Stimulated activated CD8-positive, alpha-beta memory T cell treated with anti-CD3 and anti-CD28 coated beads, Interleukin-15, amount 100 ng/mL, for 4 hours (primary cell): ENCODE data around the gene WDR46.

Experiments used
- DNase-seq, 2 donors: peaks; one replicate each; pipeline ENCODE4 v3.0.0-alpha.2; 2020; ENCODE audit warnings: low read depth in 2 of 2

The WDR46 gene

DNA sequence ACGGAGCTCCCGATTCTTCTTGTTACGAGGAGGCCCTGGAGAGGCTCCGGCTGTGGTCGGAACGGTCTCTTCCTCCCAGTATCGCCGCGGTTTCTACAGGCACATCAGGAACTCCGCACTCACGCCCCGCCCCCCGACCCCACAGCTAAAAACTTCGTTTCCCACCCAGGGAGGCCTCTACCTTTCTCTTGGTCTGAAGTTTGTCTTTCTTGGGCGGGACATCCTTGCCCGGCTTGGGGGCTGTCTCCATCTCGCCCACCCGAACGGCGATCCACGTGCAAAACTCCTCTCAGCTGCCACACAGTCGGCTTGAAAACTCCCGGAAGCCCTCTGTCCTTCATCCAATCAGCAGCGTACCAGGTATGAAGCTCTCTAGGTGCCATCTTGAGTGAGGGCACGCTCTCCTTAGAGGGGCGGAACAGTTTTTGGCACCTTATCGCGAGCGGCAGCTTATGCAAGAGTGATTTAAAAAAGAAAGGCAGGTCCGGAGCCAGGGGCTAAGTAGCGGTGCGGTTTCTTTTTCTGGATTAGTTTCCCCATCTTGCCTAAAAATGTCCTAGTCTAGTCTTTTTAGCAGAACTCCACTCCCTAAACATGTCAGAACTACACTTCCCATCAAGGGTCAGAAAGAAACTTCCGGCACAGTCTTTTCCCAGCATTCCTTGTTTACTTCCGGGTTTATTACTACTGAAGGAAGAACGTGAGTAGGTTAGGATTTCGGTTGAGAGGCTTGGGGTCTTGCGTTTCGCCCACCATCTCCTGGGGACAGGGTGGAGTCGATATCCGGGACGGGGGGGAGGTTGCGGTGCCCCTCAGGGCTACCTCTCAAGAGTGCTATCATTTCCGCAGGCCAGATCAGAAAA, at the start of gene WDR46, which contains the start of gene PFDN6:
Gene WDR46 (minus strand): TSS at position 319 of the 863 bp plus-strand sequence. CDS start 69 bp downstream, at position 250.
Gene PFDN6 (plus strand): TSS at position 681 of the 863 bp plus-strand sequence. CDS start 256 bp downstream, outside the sequence.
- DNase-seq, result peak; percentile 64 to 80

DNA sequence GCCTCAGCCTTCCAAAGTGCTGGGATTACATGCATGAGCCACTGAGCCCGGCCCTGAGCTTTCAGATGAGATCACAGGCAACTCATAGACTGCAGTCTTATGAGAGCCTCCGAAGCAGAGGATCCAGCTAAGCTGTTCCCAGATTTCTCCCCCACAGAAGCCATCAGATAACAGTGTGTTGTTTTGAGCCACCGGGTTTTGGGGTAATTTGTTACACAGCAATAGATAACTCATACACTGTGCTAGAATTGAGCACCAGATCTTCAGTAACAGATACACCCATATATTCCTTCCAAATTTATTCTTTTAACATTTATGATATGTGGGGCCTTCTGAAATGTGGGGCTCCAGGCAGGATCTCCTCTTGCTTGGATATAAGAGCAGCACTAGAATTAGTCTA, 47.5 kb upstream of the WDR46 start:
- DNase-seq, result no peak

- no peak for DNase-seq
These were observed 46.9 kb upstream of the WDR46 start for GRCh38 chr6:33335916-33336315.

DNA sequence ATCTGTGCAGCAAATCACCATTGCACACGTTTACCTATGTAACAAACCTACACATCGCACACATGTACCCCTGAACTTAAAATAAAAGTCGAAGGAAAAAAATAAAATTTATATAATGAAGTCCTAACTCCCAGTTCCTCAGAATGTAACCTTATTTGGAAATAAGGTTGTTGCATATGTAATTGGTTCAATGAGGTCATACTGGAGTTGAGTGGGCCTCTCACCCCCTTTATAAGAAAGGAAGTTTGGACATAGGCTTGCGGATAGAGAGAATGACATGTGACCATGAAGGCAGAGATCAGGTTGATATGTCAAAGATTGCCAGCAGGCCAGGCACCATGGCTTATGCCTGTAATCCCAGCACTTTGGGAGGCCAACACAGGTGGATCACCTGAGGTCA, 44.6 kb upstream of the WDR46 start:
- no peak for DNase-seq

GRCh38 chr6:33330736-33331135, 41.7 kb upstream of the WDR46 start:
- no peak for DNase-seq

DNA sequence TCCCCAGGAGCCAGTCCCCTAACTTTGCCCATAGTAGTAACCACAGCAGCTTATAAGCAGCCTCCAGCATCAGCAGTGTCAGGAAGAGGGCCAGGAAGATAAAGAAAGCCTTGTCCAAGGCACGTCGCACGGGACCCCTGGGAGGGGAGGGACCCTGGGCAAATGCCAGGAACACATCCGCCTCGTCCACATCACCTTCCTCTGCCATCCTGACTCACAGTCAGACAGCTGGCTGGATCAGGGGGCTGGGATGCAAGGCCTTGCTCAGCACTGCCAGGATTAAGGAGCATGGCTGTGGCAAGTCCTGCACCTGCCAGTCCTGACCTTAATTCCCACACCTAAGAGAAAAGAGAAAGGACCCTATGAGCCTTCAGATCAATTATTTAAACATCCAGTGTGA, 40.0 kb upstream of the WDR46 start:
- DNase-seq, result no peak

GRCh38 chr6:33324125-33324524, 35.1 kb upstream of the WDR46 start:
- DNase-seq, result no peak

DNA sequence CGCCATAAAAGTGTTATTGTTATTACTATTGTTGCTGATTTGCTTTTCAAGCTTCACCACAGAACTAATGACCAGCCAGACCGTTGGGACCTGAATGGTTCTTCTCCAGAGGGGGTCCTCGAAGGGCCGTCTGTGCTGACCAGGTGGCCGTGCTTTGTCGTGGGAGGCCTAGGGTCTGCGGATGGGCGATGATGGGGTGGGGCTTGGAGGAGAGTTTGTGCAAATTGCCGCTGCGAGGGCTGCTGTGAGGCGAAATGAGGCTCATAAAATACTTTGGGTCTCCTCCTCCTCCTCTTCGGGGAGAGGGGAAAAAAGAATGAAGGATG, 34.5 kb upstream of the WDR46 start:
- no peak for DNase-seq

- DNase-seq, result no peak
These were observed 32.2 kb upstream of the WDR46 start for GRCh38 chr6:33321227-33321626.

- DNase-seq, result no peak
These were observed 31.5 kb upstream of the WDR46 start for GRCh38 chr6:33320315-33321181.

DNA sequence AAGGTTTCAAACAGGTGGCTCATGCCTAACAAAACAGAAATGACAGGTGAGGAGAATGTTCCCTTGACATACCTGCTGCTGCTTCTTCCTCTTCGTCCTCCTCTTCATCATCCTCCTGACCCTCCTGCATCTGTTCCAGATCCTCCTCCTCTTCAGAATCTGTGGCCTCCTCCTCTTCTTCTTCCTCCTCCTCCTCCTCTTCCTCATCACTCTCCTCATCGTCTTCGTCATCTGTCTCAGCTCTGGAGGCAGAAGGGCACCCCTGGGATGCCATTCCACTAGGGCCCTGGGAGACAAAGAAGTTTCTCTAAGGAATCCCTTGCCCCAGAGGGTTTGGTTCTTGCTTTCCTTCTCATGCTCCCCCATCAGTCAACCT, 30.9 kb upstream of the WDR46 start:
- DNase-seq, result no peak

DNA sequence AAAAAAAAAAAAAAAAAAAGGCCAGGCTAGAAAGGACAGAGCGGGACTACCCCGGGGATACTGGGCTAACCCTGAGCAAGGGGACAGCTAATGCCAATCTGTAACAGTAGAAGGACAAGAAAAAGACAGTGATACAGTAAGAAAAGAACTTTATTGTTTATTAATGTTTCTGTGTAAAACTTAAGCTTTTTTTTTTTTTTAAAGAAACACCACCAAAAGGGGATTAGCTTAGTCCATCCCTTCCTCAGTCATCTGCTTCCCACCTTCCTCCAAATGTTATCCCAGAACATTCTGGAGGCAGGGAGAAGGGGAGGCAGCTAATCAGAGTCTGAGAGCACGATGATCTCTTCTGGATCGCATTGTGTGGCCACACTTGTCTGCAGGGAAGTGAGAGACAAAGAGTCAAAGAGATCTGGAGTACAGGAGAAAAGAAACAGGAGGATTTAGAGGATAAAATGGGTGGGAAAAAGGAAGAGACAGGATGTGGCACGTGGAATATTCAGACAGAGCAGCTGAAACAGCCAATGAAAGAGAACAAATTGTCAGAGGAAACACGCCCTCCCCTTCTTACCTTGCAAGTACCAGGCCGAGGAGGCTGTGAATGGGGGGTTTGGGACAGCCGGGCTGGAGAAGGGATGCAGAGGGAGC, 29.5 kb upstream of the WDR46 start:
- DNase-seq, result no peak

DNA sequence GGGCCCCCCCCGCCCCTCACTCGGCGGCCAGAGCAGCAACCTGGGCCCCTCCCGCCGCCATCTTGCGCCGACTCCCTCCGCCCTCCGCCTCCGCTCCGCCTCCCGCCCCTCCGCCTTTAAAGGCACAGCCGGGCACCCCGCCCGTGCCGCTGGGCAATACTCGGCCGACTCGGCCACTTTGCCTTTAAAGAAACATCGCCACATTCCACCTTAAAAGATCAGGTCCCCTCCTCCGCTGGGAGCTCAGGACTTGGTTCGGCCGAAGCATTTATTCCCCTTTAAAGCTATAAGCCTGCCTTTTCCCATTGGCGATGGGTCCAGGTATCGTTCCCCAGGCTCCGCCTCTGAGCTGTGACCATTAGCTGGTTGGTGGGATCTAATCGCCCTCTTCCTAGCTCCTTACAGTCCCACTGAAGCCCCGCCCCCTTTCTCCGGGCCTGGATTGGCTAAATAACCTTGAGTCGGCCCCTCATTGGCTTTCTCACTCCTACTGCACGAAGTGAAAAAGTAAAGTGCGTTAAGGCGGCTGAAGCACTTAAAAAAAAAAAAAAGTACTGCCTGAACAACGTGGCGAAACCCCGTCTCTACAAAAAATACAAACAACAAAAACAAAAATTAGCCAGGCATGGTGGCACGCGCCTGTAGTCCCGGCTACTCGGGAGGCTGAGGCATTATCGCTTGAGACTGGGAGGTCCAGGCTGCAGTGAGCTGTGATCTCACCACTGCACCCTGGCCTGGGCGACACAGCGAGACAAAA, 28.8 kb upstream of the WDR46 start, which contains the start of gene ZBTB22:
Gene ZBTB22 (minus strand): TSS at position 76 of the 757 bp plus-strand sequence. CDS start 828 bp downstream, outside the sequence.
- DNase-seq, result peak; percentile 88 to 91

DNA sequence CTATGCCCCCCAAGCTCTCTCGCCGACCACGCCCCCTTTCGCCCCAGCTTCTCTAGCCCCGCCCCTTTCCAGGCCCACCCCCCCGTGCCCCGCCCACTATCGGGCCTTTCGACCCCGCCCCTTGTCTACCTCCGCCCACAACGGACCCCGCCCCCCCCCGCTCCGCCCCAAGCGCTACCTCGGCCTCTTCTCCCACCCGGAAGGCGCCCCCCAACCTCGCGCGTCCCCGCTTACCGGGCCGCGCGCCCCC, 28.3 kb upstream of the WDR46 start:
- no peak for DNase-seq

DNA sequence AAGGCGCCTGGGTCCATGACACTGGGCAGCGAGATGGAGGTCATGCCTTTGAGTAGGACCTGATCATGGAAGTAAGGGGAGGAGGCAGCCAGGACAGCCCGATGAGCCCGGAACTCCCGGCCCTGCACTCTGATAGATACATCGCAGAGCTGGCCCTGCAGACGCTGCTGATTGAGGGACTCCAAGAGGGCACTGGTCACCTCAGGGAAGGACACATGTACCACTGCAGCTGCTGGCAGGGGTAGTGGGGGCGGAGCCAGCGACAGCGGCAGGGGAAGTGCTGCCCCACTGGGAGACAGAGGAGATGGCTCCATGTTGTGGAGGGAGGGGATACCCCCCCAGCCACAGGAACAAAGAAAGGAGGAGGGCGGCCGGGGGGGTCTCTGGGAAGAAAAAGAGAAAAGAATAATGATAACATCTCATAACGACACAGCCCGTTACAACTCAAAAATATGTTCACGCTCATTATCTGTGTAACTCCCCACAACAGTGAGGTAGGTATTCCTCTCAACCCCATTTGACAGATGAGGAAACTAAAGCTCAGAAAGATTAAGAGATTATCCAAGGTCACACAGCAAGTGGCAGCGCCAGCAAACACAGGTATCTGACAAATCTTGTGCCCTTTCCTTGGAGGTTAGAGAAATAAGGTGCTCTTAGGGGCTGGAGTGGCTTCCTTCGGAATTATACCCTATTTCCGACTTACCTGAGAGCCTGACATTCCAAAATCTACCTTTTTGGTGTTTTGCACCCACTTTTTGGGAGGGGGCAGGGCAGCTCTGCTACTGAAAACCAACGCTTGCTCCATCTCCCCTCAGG, 27.8 kb upstream of the WDR46 start:
- DNase-seq, result no peak

DNA sequence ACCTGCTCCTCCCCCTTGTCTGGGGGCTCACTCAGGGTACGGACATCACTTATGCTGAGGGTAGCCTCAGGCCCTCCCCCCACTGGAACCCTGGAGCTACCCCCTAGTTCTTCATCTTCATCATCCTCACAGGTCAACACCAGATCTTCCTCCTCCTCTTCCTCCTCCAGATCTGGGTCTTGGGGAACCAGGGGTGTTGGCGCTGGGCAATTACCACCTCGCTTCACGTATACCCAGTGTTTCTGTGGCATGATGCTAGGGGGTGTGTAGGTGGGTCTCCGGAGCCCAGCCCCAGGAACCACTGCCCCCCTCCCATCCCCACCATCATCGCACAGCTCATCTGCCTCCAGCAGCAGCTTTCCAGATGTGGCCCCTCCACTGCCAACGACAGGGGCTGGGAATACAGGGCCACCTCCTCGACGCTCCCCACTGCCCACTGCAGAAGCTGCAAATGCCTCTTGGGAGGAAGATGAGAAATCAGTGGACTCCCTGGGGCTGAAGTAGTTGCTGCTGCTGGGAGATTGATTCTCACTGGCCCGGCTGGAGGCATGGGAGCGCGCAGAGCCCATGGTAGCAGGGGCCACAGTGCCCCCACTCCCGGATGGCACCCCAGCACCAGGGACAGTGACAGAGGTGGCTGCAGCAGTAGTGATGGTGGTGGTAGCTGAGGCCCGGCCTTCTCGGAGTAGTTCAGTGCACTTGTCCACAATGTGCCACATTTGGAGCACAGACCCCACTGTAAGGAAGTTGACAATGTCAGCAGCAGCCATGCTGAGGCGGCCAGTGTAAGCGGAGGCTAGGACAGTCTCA, 27.0 kb upstream of the WDR46 start:
- no peak for DNase-seq

GRCh38 chr6:33314943-33315792, 26.1 kb upstream of the WDR46 start:
- no peak for DNase-seq

DNA sequence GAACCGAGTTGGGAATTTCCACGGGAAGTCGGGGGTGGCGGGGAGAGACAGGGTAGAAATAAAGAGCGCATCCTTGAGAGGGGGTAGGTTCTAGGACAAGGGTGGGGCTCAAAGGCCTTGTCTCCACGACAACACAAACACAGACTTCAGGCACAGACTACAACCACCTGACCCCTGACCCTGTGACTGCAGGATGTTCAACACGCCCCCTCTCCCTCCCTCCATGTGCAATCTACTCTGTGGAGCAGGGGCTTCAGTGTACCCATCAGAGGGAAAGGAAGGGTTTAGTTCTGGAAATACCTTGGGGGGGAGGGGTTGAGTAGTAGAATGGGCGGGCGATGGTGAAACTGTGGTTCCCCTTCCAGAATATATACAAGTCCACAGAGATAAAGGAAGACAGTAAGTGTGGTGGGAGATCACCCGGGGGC, 25.5 kb upstream of the WDR46 start:
- DNase-seq, result peak; percentile 46 to 58
